ENCODE measurements around the gene FAM181A.

Gene FAM181A

GRCh38 chr14:93952829-93953228 is 25.7 kb downstream of the FAM181A start:
- no peak for DNase-seq

- DNase-seq: no peak
Observed at GRCh38 chr14:93953263-93953662, 26.1 kb downstream of the FAM181A start.

DNA sequence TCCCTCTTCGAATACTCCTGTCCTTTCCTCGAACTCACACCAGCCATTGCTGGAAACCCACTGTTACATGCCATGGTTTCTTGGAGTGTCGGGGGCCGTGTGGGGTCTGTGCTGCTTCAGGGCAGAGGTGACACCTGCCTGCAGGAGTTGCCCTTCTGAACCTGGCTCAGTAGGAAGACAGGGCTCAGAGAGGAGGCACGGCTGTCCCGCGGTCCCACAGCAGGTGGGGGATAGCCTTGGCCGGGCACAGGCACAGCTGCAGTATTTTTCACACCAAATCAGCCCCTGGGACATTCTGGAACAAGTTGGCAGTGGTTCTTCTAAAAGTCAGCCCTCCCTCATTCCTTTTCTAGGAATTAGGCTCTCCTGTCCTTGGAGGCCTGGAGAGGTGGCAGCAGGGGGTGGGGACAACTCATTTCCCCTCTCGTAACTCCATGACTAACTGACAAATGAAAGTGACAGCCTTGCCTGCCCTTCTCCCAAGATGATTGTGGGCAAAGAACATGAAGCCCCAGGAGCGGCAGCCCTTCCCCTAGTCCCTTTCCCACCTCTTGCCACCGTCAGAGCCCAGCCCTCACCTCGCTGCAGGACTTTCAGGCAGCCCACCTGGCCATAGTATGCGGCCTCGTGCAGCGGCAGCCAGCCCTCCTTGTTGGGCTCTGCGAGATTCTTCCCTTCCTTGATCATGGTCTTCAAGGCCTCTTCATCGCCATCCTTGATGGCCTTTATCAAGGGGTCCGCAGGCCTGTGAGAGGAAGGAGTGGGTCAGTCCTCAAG is 26.8 kb downstream of the FAM181A start:
- no peak for DNase-seq

DNA sequence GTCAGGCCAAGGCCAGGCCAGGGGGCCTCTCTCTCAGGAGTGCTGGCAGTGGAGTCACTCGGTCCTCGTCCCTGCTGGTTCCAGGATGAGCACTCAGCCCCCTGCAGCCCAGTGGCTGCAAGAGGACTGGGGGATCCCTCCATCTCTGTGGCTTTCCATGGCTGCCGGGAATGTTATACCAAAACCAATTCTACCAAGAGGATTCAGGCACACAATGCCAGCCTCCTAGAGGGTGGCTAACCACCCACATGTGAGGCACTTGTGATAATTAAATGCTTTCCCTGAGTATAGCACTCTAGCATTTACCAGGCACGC is 27.3 kb downstream of the FAM181A start:
- no peak for DNase-seq

GRCh38 chr14:93954900-93955849 is 28.0 kb downstream of the FAM181A start:
- DNase-seq: no peak

- no peak for DNase-seq
Observed at GRCh38 chr14:93955850-93956481, 28.8 kb downstream of the FAM181A start.

GRCh38 chr14:93956514-93957332 is 29.6 kb downstream of the FAM181A start:
- DNase-seq: no peak

DNA sequence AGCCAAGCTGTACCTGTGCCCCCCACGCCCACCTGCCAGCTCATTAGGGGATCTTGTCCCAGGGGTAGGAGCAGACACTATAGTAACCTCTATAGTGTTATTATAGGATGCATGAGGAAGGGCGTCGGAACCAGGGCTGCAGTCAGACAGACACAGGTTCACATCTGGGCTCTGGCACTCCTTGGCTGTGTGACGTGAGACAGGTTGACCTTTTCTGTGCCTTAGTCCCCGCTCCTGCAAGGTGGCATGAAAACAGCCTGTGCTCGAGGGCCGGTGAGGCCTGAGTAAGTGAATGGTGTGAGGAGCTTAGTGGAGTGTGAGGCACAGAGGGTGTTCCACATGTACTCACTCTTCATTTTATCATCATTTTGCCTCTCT is 30.2 kb downstream of the FAM181A start:
- DNase-seq: no peak

DNA sequence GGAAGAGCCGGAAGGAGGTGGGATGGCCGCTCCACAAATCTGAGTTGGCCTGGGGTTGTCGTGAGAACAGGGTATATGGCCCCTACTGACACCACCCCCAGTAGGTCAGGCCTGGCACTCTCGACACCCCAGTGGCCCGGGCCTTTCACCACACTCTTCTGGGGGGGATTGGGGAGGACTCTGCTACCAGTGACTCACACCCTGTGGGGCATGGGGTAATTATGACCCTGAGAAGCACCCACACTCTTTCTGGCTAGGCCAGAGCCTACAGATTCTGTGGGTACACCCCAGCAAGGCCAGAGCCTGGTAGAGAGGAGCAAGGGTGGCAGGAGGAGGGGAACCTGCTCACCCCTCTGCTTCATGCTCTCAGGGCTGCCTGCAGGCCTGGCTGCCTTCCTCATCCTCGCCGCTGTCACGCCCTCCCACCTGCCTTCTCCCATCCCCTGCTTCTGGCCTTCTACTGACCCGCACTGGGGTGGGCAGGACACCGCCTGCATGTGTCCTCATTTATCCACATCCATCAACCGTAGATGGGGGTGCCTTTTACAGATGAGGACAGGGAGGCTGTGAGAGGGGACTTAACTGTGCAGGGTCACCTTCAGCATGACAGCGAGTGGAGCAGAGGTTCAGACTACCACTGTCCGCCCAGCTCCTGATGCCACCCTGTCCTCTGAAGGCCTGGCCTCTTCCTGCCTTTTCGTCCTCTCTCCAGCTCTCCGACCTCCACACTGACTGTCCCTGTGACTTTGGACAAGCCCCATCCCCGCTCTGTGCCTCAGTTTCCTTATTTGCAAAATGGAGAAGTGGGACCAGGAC is 30.8 kb downstream of the FAM181A start:
- no peak for DNase-seq

DNA sequence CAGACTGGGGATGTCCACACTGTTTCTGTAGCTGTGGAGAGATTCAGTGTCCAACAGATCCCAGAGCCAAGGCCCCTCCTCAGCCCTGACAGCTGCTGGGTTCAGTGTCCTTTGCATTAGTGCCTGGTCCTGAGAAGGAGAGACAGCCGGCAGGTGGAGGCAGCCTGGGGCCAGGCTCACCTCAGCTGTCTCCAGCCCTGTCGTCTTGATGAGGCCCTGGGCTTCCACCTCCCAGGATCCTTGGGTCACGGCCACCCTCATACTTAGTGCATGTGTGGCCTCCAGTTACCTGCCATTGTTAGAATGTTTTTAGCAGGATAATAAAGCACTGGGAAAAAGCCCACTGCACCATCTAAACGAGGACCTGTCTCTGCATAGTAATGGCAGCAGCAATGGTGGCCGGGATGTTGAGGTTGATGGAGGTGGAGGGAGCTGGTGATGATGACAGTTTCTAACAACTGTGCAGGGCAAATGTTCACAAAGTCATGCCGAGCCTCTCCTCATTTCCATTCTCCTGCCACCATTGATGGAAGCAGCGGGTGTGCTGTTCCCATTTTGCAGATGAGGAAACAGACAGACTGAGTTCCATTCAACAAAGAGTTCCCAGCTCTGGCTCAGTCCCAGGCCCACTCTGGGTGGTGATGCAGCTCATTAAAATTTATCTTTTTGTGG is 31.6 kb downstream of the FAM181A start:
- DNase-seq: no peak

GRCh38 chr14:93959239-93960107 is 32.3 kb downstream of the FAM181A start:
- no peak for DNase-seq

- no peak for DNase-seq
Observed at GRCh38 chr14:93960108-93960475, 32.9 kb downstream of the FAM181A start.

GRCh38 chr14:93960774-93961438 is 33.8 kb downstream of the FAM181A start:
- no peak for DNase-seq

- DNase-seq: no peak
Observed at GRCh38 chr14:93961620-93962019, 34.5 kb downstream of the FAM181A start.

GRCh38 chr14:93962701-93963601 is 35.8 kb downstream of the FAM181A start:
- no peak for DNase-seq

DNA sequence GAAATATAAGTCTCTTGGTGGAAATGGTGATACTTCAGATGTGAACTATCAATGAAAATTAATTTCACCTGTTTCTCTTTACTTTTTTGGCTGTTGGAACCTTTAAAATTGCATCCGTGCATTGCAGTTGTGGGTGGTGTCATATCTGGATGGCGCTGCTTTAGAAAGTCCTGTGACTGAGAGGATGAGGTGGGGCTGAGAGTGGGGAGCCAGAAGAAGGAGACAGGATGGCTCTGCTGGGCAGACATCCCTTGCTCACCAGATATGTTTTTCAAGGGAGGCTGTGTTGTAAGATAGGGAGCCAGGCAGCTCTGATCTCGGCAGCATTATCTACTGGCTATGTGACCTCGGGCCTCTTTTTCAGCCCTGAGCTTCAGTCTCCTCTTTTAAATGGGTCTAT is 36.5 kb downstream of the FAM181A start:
- DNase-seq: no peak

DNA sequence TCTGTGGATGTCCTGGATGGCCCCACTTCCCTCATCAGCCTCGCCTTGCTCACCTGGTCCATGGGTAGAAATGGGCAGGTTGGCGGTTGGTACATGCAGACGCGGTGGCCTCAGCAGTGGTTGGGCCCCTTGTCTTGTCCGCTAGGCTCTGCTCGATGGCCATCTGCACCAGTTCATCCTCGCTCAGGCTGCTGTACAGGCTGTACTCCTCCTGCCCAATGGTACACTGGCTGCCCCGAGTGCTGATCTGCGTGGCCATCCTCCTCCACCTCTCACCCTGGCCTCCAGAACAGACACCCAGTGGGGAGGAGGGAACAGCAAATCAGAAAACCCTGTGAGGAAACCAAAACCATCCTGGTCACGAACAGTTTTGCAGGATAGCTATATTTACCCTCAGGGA is 37.1 kb downstream of the FAM181A start:
- no peak for DNase-seq

GRCh38 chr14:93964820-93965286 is 37.7 kb downstream of the FAM181A start:
- DNase-seq: no peak
